A204.1 (cell line): ENCODE results near the gene TATDN2.
"Not testable (repeated sequence)": the region's sequence is repeated elsewhere in the genome, so short reads cannot be mapped to it uniquely, and the experiment has no call there.

Source experiments
- FAIRE-seq: peaks from 2 replicates; lab custom pipeline; 2012; peaks lifted over from hg19 to GRCh38; lab: Jason Lieb, UNC

TATDN2 gene

GRCh38 chr3:10292505-10293419 lies 44.5 kb downstream of the TATDN2 start, which contains the start of gene GHRL:
Gene GHRL (minus strand): TSS chr3:10292947. CDS start chr3:10290180, 2,767 bp downstream.
- FAIRE-seq = no peak

GRCh38 chr3:10294030-10294586 lies 45.8 kb downstream of the TATDN2 start:
- FAIRE-seq = no peak

GRCh38 chr3:10298064-10298463 lies 49.8 kb downstream of the TATDN2 start:
- not testable (repeated sequence) for FAIRE-seq

GRCh38 chr3:10299175-10299574 lies 50.9 kb downstream of the TATDN2 start:
- FAIRE-seq = no peak

- FAIRE-seq = no peak
Observed at GRCh38 chr3:10299679-10300078, 51.4 kb downstream of the TATDN2 start.

- FAIRE-seq = no peak
Observed at GRCh38 chr3:10300087-10300486, 51.8 kb downstream of the TATDN2 start.

GRCh38 chr3:10303105-10303504 lies 54.8 kb downstream of the TATDN2 start:
- no peak for FAIRE-seq

GRCh38 chr3:10303785-10304184 lies 55.5 kb downstream of the TATDN2 start:
- FAIRE-seq = no peak

- no peak for FAIRE-seq
Observed at GRCh38 chr3:10304905-10305304, 56.6 kb downstream of the TATDN2 start.

- FAIRE-seq = no peak
Observed at GRCh38 chr3:10305331-10305902, 57.2 kb downstream of the TATDN2 start.

- no peak for FAIRE-seq
Observed at GRCh38 chr3:10306156-10306555, 57.9 kb downstream of the TATDN2 start.

- FAIRE-seq = no peak
Observed at GRCh38 chr3:10308678-10309077, 60.4 kb downstream of the TATDN2 start.

- FAIRE-seq = no peak
Observed at GRCh38 chr3:10309736-10310135, 61.5 kb downstream of the TATDN2 start.

GRCh38 chr3:10310578-10310977 lies 62.3 kb downstream of the TATDN2 start:
- FAIRE-seq = no peak

- no peak for FAIRE-seq
Observed at GRCh38 chr3:10311710-10312109, 63.5 kb downstream of the TATDN2 start.

GRCh38 chr3:10312391-10312790 lies 64.1 kb downstream of the TATDN2 start:
- FAIRE-seq = no peak

GRCh38 chr3:10312861-10313260 lies 64.6 kb downstream of the TATDN2 start:
- no peak for FAIRE-seq

- no peak for FAIRE-seq
Observed at GRCh38 chr3:10315101-10315500, 66.8 kb downstream of the TATDN2 start.

- FAIRE-seq = no peak
Observed at GRCh38 chr3:10315771-10316344, 67.6 kb downstream of the TATDN2 start.

- FAIRE-seq = no peak
Observed at GRCh38 chr3:10317311-10317960, 69.2 kb downstream of the TATDN2 start.

GRCh38 chr3:10317961-10318350 lies 69.7 kb downstream of the TATDN2 start:
- no peak for FAIRE-seq

GRCh38 chr3:10319251-10319650 lies 71.0 kb downstream of the TATDN2 start:
- FAIRE-seq = no peak
